IPS-18a (cell line): Measurements from ENCODE around the gene PCDH12.
A peak's percentile ranks its signal among the peaks of the same experiment; 100 is the strongest.
"Not testable (repeated sequence)": the region's sequence is repeated elsewhere in the genome, so short reads cannot be mapped to it uniquely, and the experiment has no call there.

Experiments used
- H3K27ac ChIP-seq: one replicate; pipeline ENCODE4 v1.5.1; 2013; ENCODE audit warnings: low read length
- H3K27me3 ChIP-seq: one replicate; pipeline ENCODE4 v1.6.1; 2013; ENCODE audit warnings: mild to moderate bottlenecking, low read length; ENCODE audit not compliant: control insufficient read depth, insufficient read depth
- H3K36me3 ChIP-seq: one replicate; pipeline ENCODE4 v1.6.1; 2013; ENCODE audit warnings: low read depth, low read length; ENCODE audit not compliant: control insufficient read depth
- H3K4me1 ChIP-seq: one replicate; pipeline ENCODE4 v1.6.1; 2013; ENCODE audit warnings: low read depth, low read length; ENCODE audit not compliant: control insufficient read depth
- H3K4me3 ChIP-seq: one replicate; pipeline ENCODE4 v1.5.1; 2013; ENCODE audit warnings: low read length
- H3K9ac ChIP-seq: one replicate; pipeline ENCODE4 v1.6.1; 2013; ENCODE audit warnings: mild to moderate bottlenecking, low read length, moderate library complexity
- H3K9me3 ChIP-seq: one replicate; pipeline ENCODE4 v1.6.1; 2013; ENCODE audit warnings: low read depth, low read length; ENCODE audit not compliant: control insufficient read depth

Gene PCDH12

GRCh38 chr5:141929398-141930058 is 28.5 kb downstream of the PCDH12 start:
- peaks cover 78% of the 10 kb centered on the region for H3K36me3 ChIP-seq
- H3K4me1 ChIP-seq = no peaks in the 10 kb centered on the region
- no peaks in the 10 kb centered on the region for H3K27me3 ChIP-seq
- H3K9ac ChIP-seq = no peak overlapping the region
- no peak overlapping the region for H3K27ac ChIP-seq
- H3K4me3 ChIP-seq = no peak overlapping the region
- no peaks in the 10 kb centered on the region for H3K9me3 ChIP-seq

- Histone ChIP-seq H3K9ac (no peak overlapping the region), H3K9me3 (no peaks in the 10 kb centered on the region), H3K4me3 (no peak overlapping the region), H3K27me3 (no peaks in the 10 kb centered on the region), H3K27ac (no peak overlapping the region), H3K4me1 (peaks cover 4% of the 10 kb centered on the region), H3K36me3 (peaks cover 65% of the 10 kb centered on the region)
Observed at GRCh38 chr5:141928051-141928450, 30.0 kb downstream of the PCDH12 start.

GRCh38 chr5:141926434-141926833 is 31.6 kb downstream of the PCDH12 start:
- Histone ChIP-seq H3K9me3 (no peaks in the 10 kb centered on the region), H3K27me3 (no peaks in the 10 kb centered on the region), H3K36me3 (peaks cover 54% of the 10 kb centered on the region), H3K9ac (no peak overlapping the region), H3K4me1 (peaks cover 4% of the 10 kb centered on the region), H3K27ac (no peak overlapping the region), H3K4me3 (no peak overlapping the region)

- peaks cover 29% of the 10 kb centered on the region for H3K36me3 ChIP-seq
- H3K27me3 ChIP-seq = no peaks in the 10 kb centered on the region
- H3K9ac ChIP-seq = peak within 1 kb of the TSS; percentile 72
- H3K9me3 ChIP-seq = no peaks in the 10 kb centered on the region
- peak within 1 kb of the TSS; percentile 36 for H3K27ac ChIP-seq
- H3K4me3 ChIP-seq = peak within 1 kb of the TSS; percentile 80
- H3K4me1 ChIP-seq = peaks cover 4% of the 10 kb centered on the region
Observed at GRCh38 chr5:141923448-141924313, 34.3 kb downstream of the PCDH12 start, which contains the start of gene DELE1. Gene DELE1 (plus strand): TSS chr5:141923871. CDS start chr5:141923942, 71 bp downstream.

- not testable (repeated sequence) for H3K9me3 ChIP-seq, H3K27me3 ChIP-seq, H3K4me1 ChIP-seq
- Histone ChIP-seq H3K4me3 (peak overlapping the region; percentile 80), H3K36me3 (peaks cover 21% of the 10 kb centered on the region), H3K9ac (peak overlapping the region; percentile 72), H3K27ac (peak overlapping the region; percentile 8)
Observed at GRCh38 chr5:141922827-141923447, 35.1 kb downstream of the PCDH12 start.

- Histone ChIP-seq H3K9me3 (no peaks in the 10 kb centered on the region), H3K27ac (no peak overlapping the region), H3K4me1 (peaks cover 9% of the 10 kb centered on the region), H3K9ac (no peak overlapping the region), H3K36me3 (peaks cover 3% of the 10 kb centered on the region), H3K27me3 (no peaks in the 10 kb centered on the region), H3K4me3 (no peak overlapping the region)
Observed at GRCh38 chr5:141920771-141921170, 37.2 kb downstream of the PCDH12 start.

GRCh38 chr5:141919218-141920119 is 38.5 kb downstream of the PCDH12 start:
- Histone ChIP-seq H3K27ac (no peak overlapping the region), H3K27me3 (no peaks in the 10 kb centered on the region), H3K4me3 (no peak overlapping the region), H3K9ac (no peak overlapping the region), H3K4me1 (peaks cover 10% of the 10 kb centered on the region), H3K36me3 (no peaks in the 10 kb centered on the region), H3K9me3 (no peaks in the 10 kb centered on the region)

GRCh38 chr5:141917760-141918159 is 40.2 kb downstream of the PCDH12 start:
- no peak overlapping the region for H3K4me3 ChIP-seq

GRCh38 chr5:141916522-141916921 is 41.5 kb downstream of the PCDH12 start:
- no peak overlapping the region for H3K9ac ChIP-seq
- no peaks in the 10 kb centered on the region for H3K9me3 ChIP-seq
- peaks cover 15% of the 10 kb centered on the region for H3K4me1 ChIP-seq
- H3K27me3 ChIP-seq = peaks cover 14% of the 10 kb centered on the region
- no peak overlapping the region for H3K27ac ChIP-seq
- no peaks in the 10 kb centered on the region for H3K36me3 ChIP-seq
- no peak overlapping the region for H3K4me3 ChIP-seq

More at GRCh38 chr5:141917760-141918159, 40.2 kb downstream of the PCDH12 start:
- H3K4me1 ChIP-seq = peaks cover 15% of the 10 kb centered on the region
- no peaks in the 10 kb centered on the region for H3K36me3 ChIP-seq
- peaks cover 13% of the 10 kb centered on the region for H3K27me3 ChIP-seq
- no peaks in the 10 kb centered on the region for H3K9me3 ChIP-seq
- H3K27ac ChIP-seq = no peak overlapping the region
- no peak overlapping the region for H3K9ac ChIP-seq

- no peaks in the 10 kb centered on the region for H3K9me3 ChIP-seq
Observed at GRCh38 chr5:141915881-141916336, 42.1 kb downstream of the PCDH12 start.

More at GRCh38 chr5:141915881-141916336, 42.1 kb downstream of the PCDH12 start:
- no peak overlapping the region for H3K27ac ChIP-seq
- H3K27me3 ChIP-seq = peaks cover 14% of the 10 kb centered on the region
- no peak overlapping the region for H3K9ac ChIP-seq
- no peaks in the 10 kb centered on the region for H3K36me3 ChIP-seq
- no peak overlapping the region for H3K4me3 ChIP-seq
- H3K4me1 ChIP-seq = peaks cover 15% of the 10 kb centered on the region
